Fibroblast of skin of back (primary cell): ENCODE measurements around the gene CTSH.
"Not testable (repeated sequence)": the region's sequence is repeated elsewhere in the genome, so short reads cannot be mapped to it uniquely, and the experiment has no call there.

Source experiments
- DNase-seq: peaks from one replicate; pipeline ENCODE4 v3.0.0-alpha.2; 2013

Gene CTSH

DNA sequence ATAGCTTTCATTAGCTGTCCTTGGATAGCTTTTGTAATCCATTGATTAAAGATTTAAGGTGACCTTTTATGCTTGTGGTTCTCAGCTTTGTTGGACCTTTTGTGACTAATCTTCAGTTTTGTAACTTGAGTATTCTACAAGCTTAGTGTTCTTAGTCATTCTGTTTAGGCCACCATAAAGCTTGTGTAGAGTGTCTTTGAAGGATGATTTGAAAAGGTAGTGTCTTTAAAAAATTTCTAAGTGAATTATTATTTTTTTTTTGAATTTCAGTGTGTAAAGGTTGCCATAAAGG lies 64.7 kb downstream of the CTSH start:
- DNase-seq, result no peak

DNA sequence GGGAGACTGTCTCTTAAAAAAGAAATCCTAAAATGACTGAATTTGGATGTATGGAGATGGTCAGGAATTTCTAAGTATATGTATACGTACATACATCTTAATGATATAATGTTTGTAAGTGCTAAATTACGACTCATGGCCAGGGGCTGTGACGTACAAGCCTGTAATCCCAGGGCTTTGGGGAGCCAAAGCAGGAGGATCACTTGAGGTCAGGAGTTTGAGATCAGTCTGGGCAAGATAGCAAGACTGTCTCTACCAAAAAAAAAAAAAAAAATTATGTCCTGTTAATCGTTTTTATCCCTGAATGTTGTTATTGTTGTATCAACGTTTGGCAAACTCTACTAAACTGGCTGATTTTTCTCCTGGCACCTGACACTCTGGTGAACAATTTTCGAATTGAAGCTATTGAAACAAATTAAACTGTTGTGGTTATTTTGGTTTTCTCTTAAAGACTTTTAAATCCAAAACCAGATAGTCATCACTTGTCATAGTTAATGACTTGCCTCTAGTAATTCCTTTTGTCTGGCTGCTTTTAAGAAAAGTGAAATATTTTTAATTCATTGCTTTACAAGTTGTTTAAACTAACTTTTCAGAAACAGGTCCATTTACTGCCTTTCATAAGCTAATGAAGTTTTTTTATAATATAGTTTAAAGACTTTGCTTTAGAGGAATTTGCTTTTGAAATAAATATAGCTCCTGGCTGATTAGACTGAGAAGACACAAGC lies 65.2 kb downstream of the CTSH start:
- DNase-seq, result no peak

DNA sequence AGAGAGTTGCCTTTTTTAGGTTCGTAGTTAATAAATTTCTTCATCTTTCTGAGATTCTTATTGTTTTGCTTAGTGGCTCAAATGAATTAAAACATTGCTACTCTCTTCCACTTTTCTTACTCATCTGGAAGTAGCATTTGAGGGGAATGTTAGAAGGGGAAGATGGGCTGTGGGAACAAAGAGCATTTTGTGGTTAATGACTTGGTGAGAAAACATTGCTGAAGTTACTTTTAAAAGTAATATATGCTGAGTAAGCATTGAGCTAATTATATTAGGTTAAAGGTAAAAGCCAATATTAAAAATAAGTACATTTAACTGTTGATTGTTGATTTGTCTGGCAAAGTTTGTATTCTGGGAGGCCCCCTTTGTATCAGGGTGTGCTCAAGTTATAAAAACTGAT lies 66.5 kb downstream of the CTSH start:
- DNase-seq, result peak; percentile 71

DNA sequence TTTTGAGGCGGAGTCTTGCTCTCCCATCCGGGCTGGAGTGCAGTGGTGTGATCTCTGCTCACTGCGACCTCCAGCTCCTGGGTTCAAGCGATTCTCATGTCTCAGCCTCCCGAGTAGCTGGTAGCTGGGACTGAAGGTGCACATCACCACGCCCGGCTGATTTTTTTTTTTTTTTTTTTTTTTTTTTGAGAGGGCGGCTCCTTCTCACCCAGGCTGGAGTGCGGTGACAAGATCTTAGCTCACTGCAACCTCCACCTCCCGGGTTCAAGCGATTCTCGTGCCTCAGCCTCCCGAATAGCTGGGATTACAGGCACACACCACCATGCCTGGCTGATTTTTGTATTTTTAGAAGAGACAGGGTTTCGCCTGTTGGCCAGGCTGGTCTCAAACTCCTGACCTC lies 67.9 kb downstream of the CTSH start:
- not testable (repeated sequence) for DNase-seq

DNA sequence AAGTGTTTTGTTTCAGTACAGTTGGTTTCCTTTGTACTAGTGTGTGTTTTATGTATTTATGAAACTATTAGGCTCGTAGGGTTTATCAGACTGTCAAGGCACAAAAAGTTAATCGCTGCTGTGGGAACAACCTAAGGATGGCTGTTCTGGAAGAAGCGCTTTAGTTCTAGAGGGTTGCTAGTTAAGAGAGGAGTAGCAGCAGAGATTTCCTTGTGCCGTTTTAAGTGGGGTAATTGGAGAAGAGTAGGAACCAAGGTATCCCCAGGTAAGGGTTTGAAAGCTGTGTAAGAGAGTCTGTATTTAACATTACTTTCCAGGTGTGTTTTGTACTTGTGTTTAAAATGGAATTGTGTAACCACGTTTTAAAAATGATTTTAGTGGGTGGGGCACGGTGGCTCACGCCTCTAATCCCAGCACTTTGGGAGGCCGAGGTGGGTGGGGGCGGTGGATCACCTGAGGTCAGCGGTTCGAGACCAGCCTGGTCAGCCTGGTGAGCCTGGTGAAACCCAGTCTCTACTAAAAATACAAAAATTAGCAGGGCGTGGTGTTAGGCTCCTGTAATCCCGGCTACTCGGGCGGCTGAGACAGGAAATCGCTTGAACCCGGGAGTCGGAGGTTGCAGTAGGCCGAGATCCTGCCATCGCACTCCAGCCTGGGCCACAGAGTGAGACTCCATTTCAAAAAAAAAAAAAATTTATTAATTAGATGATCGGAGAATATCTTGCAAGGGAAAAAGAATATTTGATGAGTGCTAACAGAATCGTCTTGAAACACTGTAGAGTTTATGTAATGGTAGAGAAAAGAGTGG lies 69.5 kb downstream of the CTSH start:
- no peak for DNase-seq

DNA sequence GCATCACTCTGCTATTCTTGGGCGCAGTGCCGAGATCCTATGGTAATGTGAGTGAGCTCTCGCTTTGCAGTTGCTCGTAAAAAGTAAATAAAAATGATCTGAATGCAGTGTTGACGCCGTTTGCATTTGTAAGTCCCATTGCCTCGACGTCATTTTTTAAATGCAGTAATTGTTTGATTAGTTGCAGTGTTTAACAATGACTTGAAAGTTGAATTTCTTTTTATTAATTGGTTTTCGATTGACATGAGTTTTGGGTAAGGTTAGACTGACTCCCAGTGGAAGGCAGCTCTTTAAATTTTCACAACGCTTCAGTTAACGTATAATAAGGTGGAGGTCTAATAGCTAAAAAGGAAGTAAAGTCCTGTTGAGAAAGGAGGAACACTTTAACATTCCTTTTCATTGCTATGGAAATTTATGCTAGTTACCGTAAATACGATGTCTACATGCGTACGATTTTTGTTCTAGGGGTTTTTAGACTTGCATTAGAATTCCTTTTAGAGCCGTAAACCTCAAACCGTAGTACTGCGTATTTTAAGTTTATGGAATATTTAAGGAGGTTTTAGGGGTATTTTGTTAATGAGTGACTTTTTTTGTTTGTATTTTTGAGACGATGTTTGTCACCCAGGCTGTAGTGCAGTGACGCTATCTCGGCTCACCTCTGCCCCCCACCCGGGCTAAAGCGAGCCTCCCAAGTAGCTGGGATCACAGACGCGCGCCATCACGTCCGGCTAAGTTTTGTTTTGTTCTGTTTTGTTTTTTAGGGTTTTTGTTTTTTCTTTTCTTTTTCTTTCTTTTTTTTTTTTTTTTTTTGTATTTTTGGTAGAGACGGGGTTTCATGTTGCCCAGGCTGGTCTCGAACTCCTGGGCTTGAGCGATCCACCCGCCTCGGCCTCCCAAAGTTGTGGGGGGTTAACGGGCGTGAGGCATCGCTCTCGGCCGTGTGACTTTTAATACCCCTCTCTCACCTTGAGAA lies 70.8 kb downstream of the CTSH start:
- no peak for DNase-seq

DNA sequence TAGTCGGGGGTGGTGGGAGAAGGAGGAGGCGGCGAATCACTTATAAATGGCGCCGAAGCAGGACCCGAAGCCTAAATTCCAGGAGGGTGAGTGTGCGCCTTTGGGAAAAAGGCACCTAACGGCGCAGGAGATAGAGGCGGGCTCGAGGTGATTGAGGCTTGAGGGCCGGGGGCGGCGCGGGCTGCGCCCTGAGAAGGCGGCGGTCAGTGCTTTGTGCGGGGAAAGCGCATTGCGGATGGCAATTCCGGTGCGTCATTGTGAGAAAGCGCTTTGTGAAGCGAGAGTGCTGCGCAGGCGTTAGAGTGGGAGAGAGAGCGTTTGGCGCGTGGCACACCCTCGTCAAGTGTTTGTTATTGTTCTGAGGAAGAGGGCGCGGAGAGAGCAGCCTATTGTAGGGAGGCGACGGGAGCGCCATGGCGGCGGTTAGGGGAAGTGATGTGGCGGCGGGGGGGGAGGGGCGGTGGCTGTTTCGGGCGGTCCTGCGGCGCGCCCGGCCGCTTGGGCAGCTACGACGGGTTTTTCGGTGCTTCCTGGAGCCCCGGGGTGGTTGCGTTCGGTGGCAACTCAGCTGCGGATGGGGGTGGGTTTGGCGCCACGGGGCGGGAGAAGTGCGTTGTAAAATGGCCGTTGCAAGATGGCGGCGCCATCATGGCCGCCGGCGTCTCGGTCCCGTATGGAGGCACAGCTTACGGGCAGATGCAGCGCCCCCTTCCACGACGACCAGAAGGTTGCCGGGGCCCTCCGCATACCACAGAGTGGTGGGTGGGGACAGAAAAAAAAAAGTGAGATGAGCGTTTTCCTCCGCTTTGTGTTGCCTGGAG lies 71.7 kb downstream of the CTSH start:
- DNase-seq, result peak; percentile 95

DNA sequence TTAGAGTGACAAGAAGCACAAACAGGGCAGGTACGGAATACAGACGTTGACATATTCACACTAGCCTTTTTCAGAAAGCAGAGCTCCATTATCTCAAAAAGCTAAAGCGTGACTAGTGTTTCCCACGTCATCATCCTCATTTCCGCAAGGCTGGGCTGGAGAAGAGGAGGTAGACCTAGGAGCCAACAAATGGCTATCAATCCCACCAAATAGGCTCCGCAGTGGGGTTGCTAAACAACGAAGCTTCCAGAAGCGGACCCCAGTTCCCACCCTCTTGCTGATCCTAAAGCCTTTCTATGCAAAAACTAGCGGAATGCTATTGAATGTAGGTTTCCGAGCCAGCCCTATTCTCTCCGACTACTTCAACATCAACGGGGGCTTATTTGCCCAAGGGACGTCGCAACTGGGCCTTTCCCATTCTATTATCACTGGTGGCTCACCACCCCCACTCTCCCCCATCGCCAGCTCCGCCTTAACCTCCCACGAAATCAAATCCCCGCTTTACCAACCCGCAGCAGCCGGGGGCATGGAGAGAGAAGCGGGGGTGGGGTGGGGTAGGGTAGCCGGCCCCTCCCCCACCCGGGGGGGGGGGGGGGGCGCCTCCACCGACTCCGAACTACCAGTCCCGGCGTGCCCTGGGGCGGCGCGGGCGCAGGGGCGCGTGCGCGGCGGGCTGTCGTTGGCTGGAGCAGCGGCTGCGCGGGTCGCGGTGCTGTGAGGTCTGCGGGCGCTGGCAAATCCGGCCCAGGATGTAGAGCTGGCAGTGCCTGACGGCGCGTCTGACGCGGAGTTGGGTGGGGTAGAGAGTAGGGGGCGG lies 72.5 kb downstream of the CTSH start, which contains the start of gene MORF4L1:
Gene MORF4L1, plus strand, starts transcription at position 736 of the 817 bp plus-strand sequence. CDS start 128 bp downstream, outside the sequence.
- DNase-seq, result peak; percentile 97

DNA sequence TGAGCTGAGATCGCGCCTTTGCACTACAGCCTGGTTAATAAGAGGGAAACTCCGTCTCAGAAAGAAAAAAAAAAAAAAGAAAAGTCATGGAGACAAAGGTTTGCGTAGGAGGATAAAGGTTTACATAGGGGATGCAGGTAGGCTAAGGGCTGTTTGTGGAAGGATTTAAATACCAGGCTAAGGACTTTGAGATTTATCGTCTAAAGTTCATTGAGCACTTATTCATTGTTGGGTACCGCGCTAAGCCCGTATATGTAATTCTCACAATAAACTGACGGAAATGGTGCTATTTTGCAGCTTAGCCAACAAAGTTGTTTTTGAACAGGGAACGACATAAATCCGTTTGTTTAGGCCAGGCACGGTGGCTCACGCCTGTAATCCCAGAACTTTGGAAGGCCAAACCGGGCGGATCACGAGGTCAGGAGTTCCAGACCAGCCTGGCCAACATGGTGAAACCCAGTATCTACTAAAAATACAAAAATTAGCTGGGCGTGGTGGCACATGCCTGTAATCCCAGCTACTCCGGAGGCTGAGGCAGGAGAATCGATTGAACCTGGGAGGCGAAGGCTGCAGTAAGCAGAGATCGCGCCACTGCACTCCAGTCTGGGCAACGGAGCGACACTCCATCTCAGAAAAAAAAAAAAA lies 73.2 kb downstream of the CTSH start:
- DNase-seq, result not testable (repeated sequence)
